GM13976 (cell line): ENCODE measurements around the gene LEAP2.

Source experiments
- DNase-seq: peaks from one replicate; pipeline ENCODE4 v3.0.0; 2012; ENCODE audit warnings: low spot score
- CTCF ChIP-seq: IDR thresholded peaks from 2 replicates; pipeline ENCODE4 v1.5.1; 2012; ENCODE audit warnings: borderline replicate concordance, mild to moderate bottlenecking; ENCODE audit not compliant: insufficient read depth; ENCODE audit errors: extremely low read depth, missing control alignments, control extremely low read depth
- in situ Hi-C: fragments of 300-500 bp; cut with MboI; formaldehyde crosslinking; loops from one replicate; pipeline ENCODE4 v1.12.0; 2022; ENCODE audit warnings: low sequenced_read_pairs, mixed read lengths, inconsistent platforms; ENCODE audit not compliant: unreplicated experiment

LEAP2 gene

GRCh38 chr5:132832612-132833011 lies 40.9 kb upstream of the LEAP2 start:
- no peak for DNase-seq
- in situ Hi-C loops = no loop called here
- TF ChIP-seq CTCF = no peak

GRCh38 chr5:132834057-132834456 lies 39.4 kb upstream of the LEAP2 start:
- TF ChIP-seq CTCF = no peak
- in situ Hi-C loops = no loop called here
- DNase-seq = no peak

- no peak for DNase-seq
- in situ Hi-C loops = no loop called here
- TF ChIP-seq CTCF = no peak
These were observed 36.6 kb upstream of the LEAP2 start for GRCh38 chr5:132836852-132837251.

- no peak for DNase-seq
- no peak for TF ChIP-seq CTCF
- in situ Hi-C loops = no loop called here
These were observed 35.6 kb upstream of the LEAP2 start for GRCh38 chr5:132837868-132838267.

GRCh38 chr5:132838516-132839282 lies 34.8 kb upstream of the LEAP2 start:
- DNase-seq = no peak
- TF ChIP-seq CTCF = no peak
- in situ Hi-C loops = no loop called here

GRCh38 chr5:132839426-132840301 lies 33.8 kb upstream of the LEAP2 start:
- in situ Hi-C loops = no loop called here
- no peak for TF ChIP-seq CTCF
- DNase-seq = no peak
